ENCODE data around the gene KCNH4. TPM values are rescaled to one million over a fixed set of nuclear protein-coding genes. Genes with fewer than 3 reads are reported as not detected.
A peak's percentile ranks its signal among the peaks of the same experiment; 100 is the strongest.
"Not testable (repeated sequence)": the region's sequence is repeated elsewhere in the genome, so short reads cannot be mapped to it uniquely, and the experiment has no call there.

KCNH4 gene
- total RNA-seq, 1 donor from 2014 or later = not detected

- no peak overlapping the region for H3K4me3 ChIP-seq (ENCODE audit: low read depth, low read length)
- no peak for DNase-seq (ENCODE audit: low read depth)
- TF ChIP-seq CTCF (conservative IDR thresholded peaks at IDR 0.05; ENCODE audit: low read depth, low read length) = no peak
Observed at GRCh38 chr17:42160531-42160910, 20.4 kb downstream of the KCNH4 start.

DNA sequence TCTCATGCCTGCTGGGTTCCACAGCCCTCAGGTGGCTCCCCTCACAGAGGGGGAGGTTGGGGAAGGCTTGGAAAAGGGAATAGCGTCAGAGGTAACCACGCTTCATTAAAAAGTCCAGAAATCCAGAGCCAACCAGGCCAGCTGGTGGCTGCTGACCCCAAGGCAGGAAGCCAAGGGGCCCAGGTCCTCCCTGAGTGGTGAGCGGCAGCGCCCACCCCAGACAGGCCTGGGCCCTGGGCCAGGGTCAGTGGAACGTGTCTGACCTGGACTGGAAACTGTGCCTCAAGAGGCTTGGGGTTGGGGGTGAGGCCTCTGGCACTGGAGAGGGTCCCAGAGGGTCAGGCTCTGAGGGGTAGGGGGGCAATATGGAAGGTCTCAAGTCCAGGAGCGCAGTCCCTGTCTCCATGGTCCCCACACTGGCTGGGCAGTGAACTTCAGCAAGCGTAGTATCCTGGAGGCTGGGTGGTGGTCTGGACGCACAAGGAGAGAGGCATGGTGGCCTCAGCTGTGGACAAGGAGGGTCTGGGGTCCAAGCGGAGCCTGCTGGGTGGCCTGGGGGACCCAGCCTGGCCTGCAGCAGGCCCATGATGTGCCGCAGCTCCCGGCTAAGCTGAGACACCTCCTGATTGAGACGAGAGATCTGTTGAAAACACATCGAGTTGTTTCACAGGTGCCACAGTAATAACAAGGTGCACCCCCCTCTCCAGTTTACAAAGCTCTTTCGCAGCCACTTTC is 21.0 kb downstream of the KCNH4 start:
- no peak for DNase-seq (ENCODE audit: low read depth)
- TF ChIP-seq CTCF (conservative IDR thresholded peaks at IDR 0.05; ENCODE audit: low read depth, low read length) = no peak
- no peak overlapping the region for H3K4me3 ChIP-seq (ENCODE audit: low read depth, low read length)

DNA sequence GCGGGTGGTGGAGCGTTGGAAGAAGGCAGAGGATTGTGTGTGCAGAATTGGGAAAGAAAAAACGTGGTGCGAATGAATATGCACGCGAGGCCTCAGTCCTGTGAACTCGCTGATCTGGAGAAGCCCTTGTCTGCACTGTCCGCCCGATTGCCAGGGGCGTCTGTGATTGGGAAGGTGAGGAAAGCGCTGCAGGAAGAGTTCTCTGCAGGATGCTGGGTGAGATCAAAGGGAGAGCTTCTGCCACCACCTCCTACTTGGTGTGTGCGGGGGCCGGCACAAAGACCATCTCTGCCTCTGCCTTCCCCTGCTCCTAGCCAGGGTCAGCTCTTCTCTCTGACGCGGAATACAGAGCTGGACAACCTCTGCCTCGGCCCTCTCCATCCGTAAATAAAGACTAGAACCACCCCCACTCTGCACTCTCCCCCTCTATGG is 25.3 kb downstream of the KCNH4 start:
- DNase-seq (ENCODE audit: low read depth) = no peak
- H3K4me3 ChIP-seq (ENCODE audit: low read depth, low read length) = peak overlapping the region; percentile 89
- no peak for TF ChIP-seq CTCF (conservative IDR thresholded peaks at IDR 0.05; ENCODE audit: low read depth, low read length)

DNA sequence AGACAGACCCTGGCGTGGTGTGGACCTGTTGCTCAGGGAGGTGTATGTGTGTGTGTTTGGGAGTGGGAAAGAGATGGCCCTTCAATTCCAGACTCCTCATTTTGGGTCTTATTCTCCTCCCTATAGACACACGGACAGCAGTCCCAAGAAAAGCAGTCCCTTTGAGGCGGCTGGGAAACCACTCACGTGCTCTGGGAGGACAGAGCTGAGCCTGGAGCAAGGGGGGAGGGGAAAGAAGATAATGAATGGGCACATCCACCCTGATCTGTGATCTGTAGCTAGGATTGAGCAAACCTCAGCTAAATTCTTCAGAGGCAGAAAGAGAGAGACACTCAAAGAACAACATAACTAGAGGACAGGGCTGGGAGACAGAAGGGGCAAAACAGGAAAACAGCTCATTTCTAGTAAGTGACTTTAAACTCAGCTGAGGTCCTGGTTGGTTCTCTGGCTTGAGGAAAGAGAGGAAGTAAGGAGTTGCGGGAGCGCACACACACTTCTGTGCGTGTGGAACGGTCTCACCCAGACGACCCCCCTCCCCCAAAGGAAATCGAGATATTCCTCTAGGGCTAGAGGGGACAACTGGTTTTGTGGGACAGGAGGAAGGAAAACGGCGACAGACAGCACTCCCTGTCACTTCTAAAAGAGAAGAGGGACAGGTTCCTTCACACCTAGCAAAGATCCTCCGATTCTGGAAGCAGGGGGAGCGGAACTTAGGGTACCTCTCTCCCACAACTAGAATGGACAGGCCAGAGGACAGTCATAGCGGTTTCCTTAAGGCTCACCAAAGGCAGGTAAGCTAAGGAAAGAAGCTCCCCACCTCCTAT is 26.8 kb downstream of the KCNH4 start:
- no peak for DNase-seq (ENCODE audit: low read depth)
- no peak for TF ChIP-seq CTCF (conservative IDR thresholded peaks at IDR 0.05; ENCODE audit: low read depth, low read length)
- peak overlapping the region; percentile 89 for H3K4me3 ChIP-seq (ENCODE audit: low read depth, low read length)

- no peak for DNase-seq (ENCODE audit: low read depth)
- no peak for TF ChIP-seq CTCF (conservative IDR thresholded peaks at IDR 0.05; ENCODE audit: low read depth, low read length)
Observed at GRCh38 chr17:42146911-42147607, 33.9 kb downstream of the KCNH4 start.

DNA sequence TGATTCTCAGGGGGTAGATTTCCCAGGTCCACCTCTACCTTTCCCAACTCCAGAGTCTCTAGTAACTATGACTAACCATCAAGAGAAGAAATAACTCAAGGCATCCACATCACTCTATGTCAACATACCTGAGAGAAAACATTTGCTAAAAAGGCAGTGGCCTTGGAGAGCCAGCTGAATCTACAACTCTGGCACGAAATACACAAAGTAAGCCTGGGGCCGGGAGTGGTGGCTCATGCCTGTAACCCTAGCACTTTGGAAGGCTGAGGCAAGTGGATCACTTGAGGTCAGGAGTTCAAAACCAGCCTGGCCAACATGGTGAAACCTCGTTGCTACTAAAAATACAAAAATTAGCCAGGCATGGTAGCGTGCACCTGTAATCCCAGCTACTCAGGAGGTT is 37.8 kb downstream of the KCNH4 start:
- not testable (repeated sequence) for H3K4me3 ChIP-seq (ENCODE audit: low read depth, low read length); DNase-seq (ENCODE audit: low read depth)

More at GRCh38 chr17:42146911-42147607, 33.9 kb downstream of the KCNH4 start:
- no peak overlapping the region for H3K4me3 ChIP-seq (ENCODE audit: low read depth, low read length)

DNA sequence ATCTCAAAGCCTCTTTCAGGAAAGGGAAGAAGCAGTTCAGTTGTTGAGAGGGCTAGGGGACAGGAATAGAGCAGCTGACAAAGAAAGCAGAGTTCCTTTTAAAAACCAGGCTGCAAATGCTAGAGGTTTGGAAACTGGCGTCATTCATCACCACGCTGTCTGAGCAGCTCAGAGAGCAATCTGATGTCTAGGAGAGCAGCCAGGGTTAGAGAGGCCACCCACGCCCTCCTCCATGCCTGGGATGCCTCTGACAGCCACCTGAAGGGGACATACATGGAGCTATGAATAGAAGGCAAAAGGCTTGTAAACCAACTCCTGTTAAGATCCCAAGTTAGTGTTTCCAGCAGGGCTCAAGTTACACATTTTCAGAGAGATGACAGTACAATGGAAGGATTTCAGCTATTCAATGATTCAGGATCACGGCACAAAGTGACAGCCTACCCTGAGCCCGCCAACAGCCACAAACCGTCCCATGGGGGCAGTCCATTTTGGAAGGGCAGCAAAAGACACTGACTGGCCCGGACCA is 38.5 kb downstream of the KCNH4 start:
- DNase-seq (ENCODE audit: low read depth) = no peak
- H3K4me3 ChIP-seq (ENCODE audit: low read depth, low read length) = no peak overlapping the region
- no peak for TF ChIP-seq CTCF (conservative IDR thresholded peaks at IDR 0.05; ENCODE audit: low read depth, low read length)

Data from epithelial cell of proximal tubule (primary cell).